ENCODE measurements around the gene LZTS2. TPM values are rescaled to one million over a fixed set of nuclear protein-coding genes. Genes with fewer than 3 reads are reported as not detected.

The LZTS2 gene
- total and polyA plus RNA-seq, 9 donors, result 9.4 to 121 (median 77.4) TPM

GRCh38 chr10:101047268-101047667, 47.7 kb downstream of the LZTS2 start:
- no peaks in the 10 kb centered on the region for H3K36me3 ChIP-seq
- WGBS, 3 donors, result 11 to 14% (median 13%) methylated on average over 16 of the region's 16 CpGs
- TF ChIP-seq EP300 (IDR thresholded peaks at IDR 0.05), result no peak
- no peak for TF ChIP-seq CTCF (IDR thresholded peaks at IDR 0.05)
- TF ChIP-seq POLR2A (IDR thresholded peaks at IDR 0.05), result no peak
- H3K9me3 ChIP-seq, result no peaks in the 10 kb centered on the region
- peaks cover 8% of the 10 kb centered on the region for H3K27me3 ChIP-seq
- intact Hi-C loops (cut with DNase I), result no loop called here
- no peak overlapping the region for H3K4me3 ChIP-seq
- no peak for DNase-seq
- peaks cover 3% of the 10 kb centered on the region for H3K4me1 ChIP-seq (ENCODE audit: insufficient read depth)
- H3K27ac ChIP-seq, result no peak overlapping the region

GRCh38 chr10:101047961-101048892, 48.6 kb downstream of the LZTS2 start:
- H3K27ac ChIP-seq, result no peak overlapping the region
- H3K27me3 ChIP-seq, result peaks cover 8% of the 10 kb centered on the region
- no peak for DNase-seq
- H3K36me3 ChIP-seq, result no peaks in the 10 kb centered on the region
- WGBS, 3 donors, result 8 to 13% (median 12%) methylated on average over 60 to 62 of the region's 62 CpGs
- intact Hi-C loops (cut with DNase I), result no loop called here
- H3K4me1 ChIP-seq (ENCODE audit: insufficient read depth), result no peaks in the 10 kb centered on the region
- H3K4me3 ChIP-seq, result no peak overlapping the region
- H3K9me3 ChIP-seq, result no peaks in the 10 kb centered on the region
- TF ChIP-seq CTCF (IDR thresholded peaks at IDR 0.05) (no peak), POLR2A (IDR thresholded peaks at IDR 0.05) (no peak), EP300 (IDR thresholded peaks at IDR 0.05) (no peak)

GRCh38 chr10:101050208-101051069, 50.8 kb downstream of the LZTS2 start:
- Histone ChIP-seq H3K36me3 (no peaks in the 10 kb centered on the region), H3K27ac (no peak overlapping the region), H3K27me3 (peaks cover 8% of the 10 kb centered on the region), H3K4me1 (ENCODE audit: insufficient read depth) (no peaks in the 10 kb centered on the region), H3K4me3 (no peak overlapping the region), H3K9me3 (no peaks in the 10 kb centered on the region)
- 7 to 10% (median 8%) methylated on average over 40 to 42 of the region's 42 CpGs for WGBS, 3 donors
- intact Hi-C loops (cut with DNase I), result loop anchor here in 1 of 4 donors (10.0 kb wide), 1 partner anchor 94 kb away; no protein-coding TSS in a partner anchor
- DNase-seq, result peak in 3 of 5 donors; percentile 59 to 65 (median 60)
- peak; percentile 16 to 48 (median 24) for TF ChIP-seq CTCF (IDR thresholded peaks at IDR 0.05)
- no peak for TF ChIP-seq POLR2A (IDR thresholded peaks at IDR 0.05)

GRCh38 chr10:101052285-101052684, 52.7 kb downstream of the LZTS2 start:
- TF ChIP-seq POLR2A (IDR thresholded peaks at IDR 0.05) (no peak), EP300 (IDR thresholded peaks at IDR 0.05) (no peak), CTCF (IDR thresholded peaks at IDR 0.05) (no peak)
- H3K36me3 ChIP-seq, result no peaks in the 10 kb centered on the region
- 92 to 94% (median 93%) methylated on average over 3 of the region's 3 CpGs for WGBS, 3 donors
- no peak overlapping the region for H3K27ac ChIP-seq
- intact Hi-C loops (cut with DNase I), result loop anchor here in 1 of 4 donors (10.0 kb wide), 1 partner anchor 93 kb away; no protein-coding TSS in a partner anchor
- no peaks in the 10 kb centered on the region for H3K4me1 ChIP-seq (ENCODE audit: insufficient read depth)
- no peak for DNase-seq
- H3K4me3 ChIP-seq, result no peak overlapping the region
- H3K9me3 ChIP-seq, result no peaks in the 10 kb centered on the region
- H3K27me3 ChIP-seq, result peaks cover 7% of the 10 kb centered on the region
